ENCODE results near the gene FNDC3B.

The FNDC3B gene

DNA sequence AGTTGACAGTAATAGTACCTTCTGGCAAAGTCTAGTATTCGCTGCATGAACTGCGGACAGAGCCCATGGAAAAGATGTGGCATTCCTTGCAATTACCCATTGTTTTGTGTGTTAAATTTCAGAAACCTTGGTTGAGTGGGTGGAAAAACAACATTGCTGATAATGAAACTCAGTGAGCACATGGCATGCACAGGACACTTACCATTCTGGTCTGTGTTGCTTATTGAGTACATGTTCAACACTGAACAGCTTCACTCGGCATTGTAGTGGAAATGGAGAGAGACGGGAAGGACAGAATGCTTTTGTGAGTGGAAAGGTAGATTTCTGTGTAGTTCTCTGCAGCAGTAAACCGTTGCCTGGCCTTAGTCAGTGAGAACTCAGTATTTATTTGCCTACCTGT lies 165.3 kb downstream of the FNDC3B start:
- Histone ChIP-seq H3K4me1 (ENCODE audit: low read length) (no peaks in the 10 kb centered on the region), H3K79me2 (ENCODE audit: low read length) (peaks cover 98% of the 10 kb centered on the region), H3K27me3 (replicated peaks; ENCODE audit: insufficient read depth, low read length) (no peaks in the 10 kb centered on the region), H3K9me3 (replicated peaks; ENCODE audit: insufficient read depth, low read length) (no peaks in the 10 kb centered on the region), H3K4me2 (ENCODE audit: low read depth, low read length) (no peak overlapping the region), H3K27ac (ENCODE audit: low read length) (no peak overlapping the region), H3K4me3 (ENCODE audit: low read length) (no peak overlapping the region), H3K9me2 (replicated peaks; ENCODE audit: insufficient read depth, low read length) (no peaks in the 10 kb centered on the region), H3K9ac (ENCODE audit: low read length) (no peak overlapping the region), H4K20me1 (ENCODE audit: insufficient read depth, low read length) (peaks cover 5% of the 10 kb centered on the region), H3K36me3 (replicated peaks; ENCODE audit: insufficient read depth, low read length) (peaks cover 6% of the 10 kb centered on the region), H3F3A (ENCODE audit: insufficient read depth, low read length) (no peaks in the 10 kb centered on the region), H2AFZ (ENCODE audit: low read length) (no peak overlapping the region)
- TF ChIP-seq, protein P1, sequence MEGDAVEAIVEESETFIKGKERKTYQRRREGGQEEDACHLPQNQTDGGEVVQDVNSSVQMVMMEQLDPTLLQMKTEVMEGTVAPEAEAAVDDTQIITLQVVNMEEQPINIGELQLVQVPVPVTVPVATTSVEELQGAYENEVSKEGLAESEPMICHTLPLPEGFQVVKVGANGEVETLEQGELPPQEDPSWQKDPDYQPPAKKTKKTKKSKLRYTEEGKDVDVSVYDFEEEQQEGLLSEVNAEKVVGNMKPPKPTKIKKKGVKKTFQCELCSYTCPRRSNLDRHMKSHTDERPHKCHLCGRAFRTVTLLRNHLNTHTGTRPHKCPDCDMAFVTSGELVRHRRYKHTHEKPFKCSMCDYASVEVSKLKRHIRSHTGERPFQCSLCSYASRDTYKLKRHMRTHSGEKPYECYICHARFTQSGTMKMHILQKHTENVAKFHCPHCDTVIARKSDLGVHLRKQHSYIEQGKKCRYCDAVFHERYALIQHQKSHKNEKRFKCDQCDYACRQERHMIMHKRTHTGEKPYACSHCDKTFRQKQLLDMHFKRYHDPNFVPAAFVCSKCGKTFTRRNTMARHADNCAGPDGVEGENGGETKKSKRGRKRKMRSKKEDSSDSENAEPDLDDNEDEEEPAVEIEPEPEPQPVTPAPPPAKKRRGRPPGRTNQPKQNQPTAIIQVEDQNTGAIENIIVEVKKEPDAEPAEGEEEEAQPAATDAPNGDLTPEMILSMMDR (IDR thresholded peaks at IDR 0.05; ENCODE audit: low read length), result no peak
- DNase-seq, result no peak

DNA sequence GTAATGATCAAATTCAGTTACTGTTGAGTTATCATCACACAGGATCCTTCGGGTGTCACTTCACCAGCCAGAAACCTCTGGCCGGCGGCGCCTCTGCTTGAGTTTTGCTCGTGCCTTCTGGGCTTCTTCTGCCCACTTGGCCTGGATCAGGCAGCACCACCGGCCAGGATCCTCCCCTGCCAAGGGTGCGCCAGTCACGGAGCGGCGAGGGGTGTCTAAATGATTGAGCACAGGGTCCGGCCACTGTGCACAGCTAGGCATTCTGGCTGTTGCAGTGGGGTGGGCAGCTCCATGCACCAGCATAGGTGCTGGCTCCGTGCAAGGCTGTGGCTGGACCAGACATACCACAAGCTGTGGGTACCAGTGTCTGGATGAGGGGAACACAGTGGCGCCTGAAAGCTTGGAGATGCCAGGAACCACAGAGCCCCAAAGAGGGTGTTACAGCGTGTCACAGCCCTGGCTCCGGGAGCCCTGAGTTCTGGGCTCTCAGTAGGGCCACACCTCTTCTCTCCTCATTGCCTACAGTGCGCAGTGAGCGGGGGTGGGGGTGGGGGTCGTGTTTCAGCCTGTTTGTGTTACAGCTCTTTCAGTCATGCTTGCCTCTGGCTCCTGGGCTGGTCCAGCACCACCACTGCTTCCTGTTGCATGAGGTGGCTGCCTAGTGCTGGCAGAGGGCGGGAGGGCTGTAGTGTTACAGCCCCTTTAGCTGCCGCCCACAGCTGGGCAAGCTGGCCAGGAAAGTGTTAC lies 169.4 kb downstream of the FNDC3B start:
- Histone ChIP-seq H3K79me2 (ENCODE audit: low read length) (peaks cover 98% of the 10 kb centered on the region), H3K4me1 (ENCODE audit: low read length) (peaks cover 9% of the 10 kb centered on the region), H2AFZ (ENCODE audit: low read length) (no peak overlapping the region), H3K9me3 (replicated peaks; ENCODE audit: insufficient read depth, low read length) (no peaks in the 10 kb centered on the region), H3F3A (ENCODE audit: insufficient read depth, low read length) (no peaks in the 10 kb centered on the region), H3K9ac (ENCODE audit: low read length) (no peak overlapping the region), H3K36me3 (replicated peaks; ENCODE audit: insufficient read depth, low read length) (peaks cover 6% of the 10 kb centered on the region), H3K27me3 (replicated peaks; ENCODE audit: insufficient read depth, low read length) (no peaks in the 10 kb centered on the region), H3K4me3 (ENCODE audit: low read length) (no peak overlapping the region), H3K27ac (ENCODE audit: low read length) (no peak overlapping the region), H3K9me2 (replicated peaks; ENCODE audit: insufficient read depth, low read length) (no peaks in the 10 kb centered on the region), H4K20me1 (ENCODE audit: insufficient read depth, low read length) (peaks cover 3% of the 10 kb centered on the region; the same call in 1 of the 2 replicates), H3K4me2 (ENCODE audit: low read depth, low read length) (no peak overlapping the region)
- TF ChIP-seq EZH2 (optimal IDR thresholded peaks at IDR 0.05; ENCODE audit: low read depth, low read length) (no peak), EZH2phosphoT487 (IDR thresholded peaks at IDR 0.05; ENCODE audit: low read length) (no peak)
- TF ChIP-seq, protein P1 (IDR thresholded peaks at IDR 0.05; ENCODE audit: low read length), result no peak
- DNase-seq, result no peak

- Histone ChIP-seq H3K27me3 (replicated peaks; ENCODE audit: insufficient read depth, low read length) (no peaks in the 10 kb centered on the region), H3K4me3 (ENCODE audit: low read length) (no peak overlapping the region), H3K9ac (ENCODE audit: low read length) (no peak overlapping the region), H3K4me1 (ENCODE audit: low read length) (peaks cover 10% of the 10 kb centered on the region), H2AFZ (ENCODE audit: low read length) (no peak overlapping the region), H3K9me2 (replicated peaks; ENCODE audit: insufficient read depth, low read length) (no peaks in the 10 kb centered on the region), H3K9me3 (replicated peaks; ENCODE audit: insufficient read depth, low read length) (no peaks in the 10 kb centered on the region), H3K27ac (ENCODE audit: low read length) (no peak overlapping the region), H3K79me2 (ENCODE audit: low read length) (peaks cover 98% of the 10 kb centered on the region), H4K20me1 (ENCODE audit: insufficient read depth, low read length) (peaks cover 3% of the 10 kb centered on the region; the same call in 1 of the 2 replicates), H3F3A (ENCODE audit: insufficient read depth, low read length) (no peaks in the 10 kb centered on the region), H3K4me2 (ENCODE audit: low read depth, low read length) (no peak overlapping the region), H3K36me3 (replicated peaks; ENCODE audit: insufficient read depth, low read length) (peaks cover 6% of the 10 kb centered on the region)
- TF ChIP-seq, protein P1 (IDR thresholded peaks at IDR 0.05; ENCODE audit: low read length), result no peak
- TF ChIP-seq EZH2phosphoT487 (IDR thresholded peaks at IDR 0.05; ENCODE audit: low read length) (no peak), EZH2 (optimal IDR thresholded peaks at IDR 0.05; ENCODE audit: low read depth, low read length) (no peak)
- no peak for DNase-seq
Measured at GRCh38 chr3:172209333-172210321, 170.2 kb downstream of the FNDC3B start.
